HCT116 (cell line): Measurements from ENCODE around the gene TBX3.

Experiments
- CEBPB ChIP-seq: IDR thresholded peaks from 2 replicates; pipeline ENCODE4 v1.6.1; 2012; ENCODE audit warnings: low read depth
- EZH2 ChIP-seq: fragments of 200-600 bp; sonication (generic); IDR thresholded peaks from 2 replicates; pipeline ENCODE4 v1.6.1; 2017; ENCODE audit warnings: antibody characterized with exemption, mixed run types
- POLR2A ChIP-seq: IDR thresholded peaks from 2 replicates; pipeline ENCODE4 v1.7.0; 2011; ENCODE audit warnings: borderline replicate concordance; ENCODE audit not compliant: insufficient read depth, insufficient read length; ENCODE audit errors: extremely low read depth
- POLR2AphosphoS5 ChIP-seq: IDR thresholded peaks from 2 replicates; pipeline ENCODE4 v1.6.1; 2011; ENCODE audit warnings: mild to moderate bottlenecking, low read depth, low read length, moderate library complexity
- TF ChIP-seq, protein P1 (sequence below), 3 experiments: fragments of 200-600 bp in 1 of 3; sonication (generic) in 1 of 3; IDR thresholded peaks in 2 of 3; conservative IDR thresholded peaks in 1 of 3; 2 replicates each; pipeline ENCODE4 v1.5.1; 2012 to 2017; ENCODE audit warnings: low read depth in 2 of 3, low read length in 2 of 3, antibody characterized with exemption in 1 of 3, borderline replicate concordance in 1 of 3, control low read depth in 1 of 3, mild to moderate bottlenecking in 1 of 3, mixed read lengths in 1 of 3, mixed run types in 1 of 3, moderate library complexity in 1 of 3; ENCODE audit not compliant: insufficient read depth in 1 of 3
- TF ChIP-seq, protein P2 (sequence below): IDR thresholded peaks from 2 replicates; pipeline ENCODE4 v1.6.1; 2011; ENCODE audit warnings: mild to moderate bottlenecking, low read length, moderate library complexity; ENCODE audit not compliant: insufficient replicate concordance; ENCODE audit errors: extremely low read depth

DNA sequence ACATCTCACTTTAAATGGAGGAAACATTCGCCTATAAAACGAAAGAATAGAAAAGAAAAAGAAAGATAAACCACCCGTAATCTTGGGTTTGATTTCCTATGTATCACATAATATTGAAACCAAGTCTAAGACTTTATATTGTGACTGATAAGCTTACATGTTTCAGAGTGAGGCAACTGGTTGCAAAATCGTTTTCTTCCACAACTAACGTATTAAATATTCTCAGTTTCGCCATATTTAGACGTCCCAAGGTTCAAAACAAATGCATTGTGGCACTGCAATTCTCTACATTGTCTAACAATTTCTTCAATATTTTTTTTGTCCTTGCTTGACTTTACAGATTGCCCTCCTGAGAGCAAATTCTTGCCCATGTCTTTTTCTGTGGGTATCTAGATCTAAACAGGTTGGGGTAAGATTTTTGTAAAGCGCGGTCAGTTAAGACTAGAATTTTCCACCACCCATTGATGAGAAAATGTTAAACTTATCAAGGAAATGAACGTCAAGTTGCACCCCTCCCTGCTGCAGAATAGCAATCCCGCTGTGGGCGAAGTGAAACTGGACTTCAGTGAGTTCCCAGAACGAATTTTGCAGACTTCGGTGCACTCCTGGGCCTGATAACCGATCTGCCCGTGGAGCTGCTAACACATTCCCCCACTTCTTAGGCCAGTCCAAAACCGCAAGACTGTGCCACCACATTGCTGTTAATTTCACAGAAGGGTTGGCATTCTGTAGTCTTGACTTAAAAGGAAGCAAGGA lies 2.7 kb downstream of the TBX3 start:
- TF ChIP-seq, protein P1, sequence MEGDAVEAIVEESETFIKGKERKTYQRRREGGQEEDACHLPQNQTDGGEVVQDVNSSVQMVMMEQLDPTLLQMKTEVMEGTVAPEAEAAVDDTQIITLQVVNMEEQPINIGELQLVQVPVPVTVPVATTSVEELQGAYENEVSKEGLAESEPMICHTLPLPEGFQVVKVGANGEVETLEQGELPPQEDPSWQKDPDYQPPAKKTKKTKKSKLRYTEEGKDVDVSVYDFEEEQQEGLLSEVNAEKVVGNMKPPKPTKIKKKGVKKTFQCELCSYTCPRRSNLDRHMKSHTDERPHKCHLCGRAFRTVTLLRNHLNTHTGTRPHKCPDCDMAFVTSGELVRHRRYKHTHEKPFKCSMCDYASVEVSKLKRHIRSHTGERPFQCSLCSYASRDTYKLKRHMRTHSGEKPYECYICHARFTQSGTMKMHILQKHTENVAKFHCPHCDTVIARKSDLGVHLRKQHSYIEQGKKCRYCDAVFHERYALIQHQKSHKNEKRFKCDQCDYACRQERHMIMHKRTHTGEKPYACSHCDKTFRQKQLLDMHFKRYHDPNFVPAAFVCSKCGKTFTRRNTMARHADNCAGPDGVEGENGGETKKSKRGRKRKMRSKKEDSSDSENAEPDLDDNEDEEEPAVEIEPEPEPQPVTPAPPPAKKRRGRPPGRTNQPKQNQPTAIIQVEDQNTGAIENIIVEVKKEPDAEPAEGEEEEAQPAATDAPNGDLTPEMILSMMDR (IDR thresholded peaks at IDR 0.05 in 2 of 3, conservative IDR thresholded peaks at IDR 0.05 in 1 of 3; ENCODE audit: borderline replicate concordance in 1 of 3, insufficient read depth in 1 of 3, low read depth in 2 of 3, low read length in 2 of 3): no peak
- TF ChIP-seq POLR2A (no peak), CEBPB (no peak), POLR2AphosphoS5 (no peak), EZH2 (no peak)
- TF ChIP-seq, protein P2, sequence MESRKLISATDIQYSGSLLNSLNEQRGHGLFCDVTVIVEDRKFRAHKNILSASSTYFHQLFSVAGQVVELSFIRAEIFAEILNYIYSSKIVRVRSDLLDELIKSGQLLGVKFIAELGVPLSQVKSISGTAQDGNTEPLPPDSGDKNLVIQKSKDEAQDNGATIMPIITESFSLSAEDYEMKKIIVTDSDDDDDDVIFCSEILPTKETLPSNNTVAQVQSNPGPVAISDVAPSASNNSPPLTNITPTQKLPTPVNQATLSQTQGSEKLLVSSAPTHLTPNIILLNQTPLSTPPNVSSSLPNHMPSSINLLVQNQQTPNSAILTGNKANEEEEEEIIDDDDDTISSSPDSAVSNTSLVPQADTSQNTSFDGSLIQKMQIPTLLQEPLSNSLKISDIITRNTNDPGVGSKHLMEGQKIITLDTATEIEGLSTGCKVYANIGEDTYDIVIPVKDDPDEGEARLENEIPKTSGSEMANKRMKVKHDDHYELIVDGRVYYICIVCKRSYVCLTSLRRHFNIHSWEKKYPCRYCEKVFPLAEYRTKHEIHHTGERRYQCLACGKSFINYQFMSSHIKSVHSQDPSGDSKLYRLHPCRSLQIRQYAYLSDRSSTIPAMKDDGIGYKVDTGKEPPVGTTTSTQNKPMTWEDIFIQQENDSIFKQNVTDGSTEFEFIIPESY: no peak
